Measurements from ENCODE around the gene CMBL. TPM values are rescaled to one million over a fixed set of nuclear protein-coding genes. Genes with fewer than 3 reads are reported as not detected.
A peak's percentile ranks its signal among the peaks of the same experiment; 100 is the strongest.

Gene CMBL
- total and polyA plus RNA-seq, 2 experiments from 2014 or later = 20.8 to 24.1 TPM

- peaks cover 16% of the 10 kb centered on the region for H4K20me1 ChIP-seq (ENCODE audit: insufficient read depth, poor library complexity, severe bottlenecking)
- no peak overlapping the region for H3K4me2 ChIP-seq
- no peak overlapping the region for H2AFZ ChIP-seq
- no peaks in the 10 kb centered on the region for H3K4me1 ChIP-seq (ENCODE audit: insufficient read depth)
- H3K9me2 ChIP-seq (replicated peaks; ENCODE audit: insufficient read depth) = no peaks in the 10 kb centered on the region
- WGBS (ENCODE audit: low lambda C conversion rate, missing lambda C conversion rate) = 100% methylated on average over 5 of the region's 5 CpGs
- no peak for DNase-seq (ENCODE audit: low spot score)
- H3K27ac ChIP-seq = no peak overlapping the region
- H3K36me3 ChIP-seq (replicated peaks; ENCODE audit: insufficient read depth, low read depth) = peaks cover 7% of the 10 kb centered on the region
- H3K27me3 ChIP-seq = no peaks in the 10 kb centered on the region
- no peaks in the 10 kb centered on the region for H3K9me3 ChIP-seq (ENCODE audit: low read depth)
- TF ChIP-seq EZH2 (IDR thresholded peaks at IDR 0.05; ENCODE audit: borderline replicate concordance) (no peak), EZH2phosphoT487 (IDR thresholded peaks at IDR 0.05; ENCODE audit: low read depth, severe bottlenecking, unreplicated experiment) (no peak)
- TF ChIP-seq, protein P1, sequence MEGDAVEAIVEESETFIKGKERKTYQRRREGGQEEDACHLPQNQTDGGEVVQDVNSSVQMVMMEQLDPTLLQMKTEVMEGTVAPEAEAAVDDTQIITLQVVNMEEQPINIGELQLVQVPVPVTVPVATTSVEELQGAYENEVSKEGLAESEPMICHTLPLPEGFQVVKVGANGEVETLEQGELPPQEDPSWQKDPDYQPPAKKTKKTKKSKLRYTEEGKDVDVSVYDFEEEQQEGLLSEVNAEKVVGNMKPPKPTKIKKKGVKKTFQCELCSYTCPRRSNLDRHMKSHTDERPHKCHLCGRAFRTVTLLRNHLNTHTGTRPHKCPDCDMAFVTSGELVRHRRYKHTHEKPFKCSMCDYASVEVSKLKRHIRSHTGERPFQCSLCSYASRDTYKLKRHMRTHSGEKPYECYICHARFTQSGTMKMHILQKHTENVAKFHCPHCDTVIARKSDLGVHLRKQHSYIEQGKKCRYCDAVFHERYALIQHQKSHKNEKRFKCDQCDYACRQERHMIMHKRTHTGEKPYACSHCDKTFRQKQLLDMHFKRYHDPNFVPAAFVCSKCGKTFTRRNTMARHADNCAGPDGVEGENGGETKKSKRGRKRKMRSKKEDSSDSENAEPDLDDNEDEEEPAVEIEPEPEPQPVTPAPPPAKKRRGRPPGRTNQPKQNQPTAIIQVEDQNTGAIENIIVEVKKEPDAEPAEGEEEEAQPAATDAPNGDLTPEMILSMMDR (IDR thresholded peaks at IDR 0.05; ENCODE audit: poor library complexity) = no peak
- no peak overlapping the region for H3K4me3 ChIP-seq
- H3K79me2 ChIP-seq = peaks cover 26% of the 10 kb centered on the region
Observed at GRCh38 chr5:10259899-10260298, 47.8 kb downstream of the CMBL start.

- Histone ChIP-seq H4K20me1 (ENCODE audit: insufficient read depth, poor library complexity, severe bottlenecking) (peaks cover 36% of the 10 kb centered on the region), H3K9me3 (ENCODE audit: low read depth) (no peaks in the 10 kb centered on the region), H3K79me2 (peaks cover 46% of the 10 kb centered on the region), H3K27me3 (no peaks in the 10 kb centered on the region), H3K27ac (peak overlapping the region; percentile 29), H3K4me3 (no peak overlapping the region), H3K9me2 (replicated peaks; ENCODE audit: insufficient read depth) (no peaks in the 10 kb centered on the region), H3K36me3 (replicated peaks; ENCODE audit: insufficient read depth, low read depth) (peaks cover 3% of the 10 kb centered on the region), H2AFZ (no peak overlapping the region), H3K4me2 (no peak overlapping the region), H3K4me1 (ENCODE audit: insufficient read depth) (peaks cover 5% of the 10 kb centered on the region)
- TF ChIP-seq, protein P1 (IDR thresholded peaks at IDR 0.05; ENCODE audit: poor library complexity) = no peak
- TF ChIP-seq EZH2phosphoT487 (IDR thresholded peaks at IDR 0.05; ENCODE audit: low read depth, severe bottlenecking, unreplicated experiment) (no peak), EZH2 (IDR thresholded peaks at IDR 0.05; ENCODE audit: borderline replicate concordance) (no peak)
- DNase-seq (ENCODE audit: low spot score) = no peak
- 73% methylated on average over 8 of the region's 8 CpGs for WGBS (ENCODE audit: low lambda C conversion rate, missing lambda C conversion rate)
Observed at GRCh38 chr5:10257870-10258269, 49.8 kb downstream of the CMBL start.

GRCh38 chr5:10254686-10255085 is 53.0 kb downstream of the CMBL start:
- Histone ChIP-seq H2AFZ (no peak overlapping the region), H3K4me2 (no peak overlapping the region), H3K27me3 (no peaks in the 10 kb centered on the region), H3K9me2 (replicated peaks; ENCODE audit: insufficient read depth) (no peaks in the 10 kb centered on the region), H3K79me2 (peaks cover 71% of the 10 kb centered on the region), H3K4me1 (ENCODE audit: insufficient read depth) (peaks cover 12% of the 10 kb centered on the region), H3K36me3 (replicated peaks; ENCODE audit: insufficient read depth, low read depth) (peaks cover 3% of the 10 kb centered on the region), H4K20me1 (ENCODE audit: insufficient read depth, poor library complexity, severe bottlenecking) (peaks cover 58% of the 10 kb centered on the region), H3K4me3 (no peak overlapping the region), H3K9me3 (ENCODE audit: low read depth) (no peaks in the 10 kb centered on the region), H3K27ac (no peak overlapping the region)
- TF ChIP-seq, protein P1 (IDR thresholded peaks at IDR 0.05; ENCODE audit: poor library complexity) = no peak
- TF ChIP-seq EZH2 (IDR thresholded peaks at IDR 0.05; ENCODE audit: borderline replicate concordance) = no peak
- no peak for TF ChIP-seq EZH2phosphoT487 (IDR thresholded peaks at IDR 0.05; ENCODE audit: low read depth, severe bottlenecking, unreplicated experiment)
- WGBS (ENCODE audit: low lambda C conversion rate, missing lambda C conversion rate) = 30% methylated on average over 2 of the region's 2 CpGs
- DNase-seq (ENCODE audit: low spot score) = no peak

- peaks cover 3% of the 10 kb centered on the region for H3K36me3 ChIP-seq (replicated peaks; ENCODE audit: insufficient read depth, low read depth)
Observed at GRCh38 chr5:10253390-10253789, 54.3 kb downstream of the CMBL start.

More at GRCh38 chr5:10253390-10253789, 54.3 kb downstream of the CMBL start:
- Histone ChIP-seq H2AFZ (no peak overlapping the region), H3K9me3 (ENCODE audit: low read depth) (no peaks in the 10 kb centered on the region), H3K9me2 (replicated peaks; ENCODE audit: insufficient read depth) (no peaks in the 10 kb centered on the region), H3K27ac (no peak overlapping the region), H3K4me3 (no peak overlapping the region), H3K4me1 (ENCODE audit: insufficient read depth) (peaks cover 15% of the 10 kb centered on the region), H3K79me2 (peaks cover 74% of the 10 kb centered on the region), H3K27me3 (no peaks in the 10 kb centered on the region), H3K4me2 (no peak overlapping the region), H4K20me1 (ENCODE audit: insufficient read depth, poor library complexity, severe bottlenecking) (peaks cover 58% of the 10 kb centered on the region)
- TF ChIP-seq, protein P1 (IDR thresholded peaks at IDR 0.05; ENCODE audit: poor library complexity) = no peak
- no peak for DNase-seq (ENCODE audit: low spot score)
- 96% methylated on average over 3 of the region's 3 CpGs for WGBS (ENCODE audit: low lambda C conversion rate, missing lambda C conversion rate)
